Stomach (tissue), 9 donors: ENCODE data around the gene PLP1. TPM values are rescaled to one million over a fixed set of nuclear protein-coding genes. Genes with fewer than 3 reads are reported as not detected.

ENCODE experiments used
- DNase-seq, 2 donors: peaks; one replicate each; pipeline versions ENCODE4 v3.0.0 to v3.0.0-alpha.2; 2013 to 2019
- H3K27ac ChIP-seq, 5 donors: fragments of 200-600 bp in 4 of 5; sonication (generic) in 4 of 5; one replicate each; pipeline ENCODE4 v1.5.1; 2013 to 2019; ENCODE audit warnings: mild to moderate bottlenecking in 1 of 5, moderate library complexity in 1 of 5
- H3K27me3 ChIP-seq, 3 donors: fragments of 200-600 bp; sonication (generic); one replicate each; pipeline ENCODE4 v1.5.1; 2017 to 2019; ENCODE audit warnings: mixed run types in 1 of 3
- H3K36me3 ChIP-seq, 4 donors: fragments of 200-600 bp; sonication (generic); 1 replicate in 3 of 4; 2 replicates in 1 of 4; pipeline ENCODE4 v1.5.1; 2016 to 2019
- H3K4me1 ChIP-seq, 4 donors: fragments of 200-600 bp; sonication (generic); one replicate each; pipeline ENCODE4 v1.5.1; 2016 to 2019
- H3K4me3 ChIP-seq, 4 donors: fragments of 200-600 bp; sonication (generic) in 3 of 4; one replicate each; pipeline ENCODE4 v1.5.1; 2016 to 2019; ENCODE audit warnings: mild to moderate bottlenecking in 1 of 4
- H3K9me3 ChIP-seq, 4 donors: fragments of 200-600 bp; sonication (generic); one replicate each; pipeline ENCODE4 v1.5.1; 2016 to 2019
- CTCF ChIP-seq, 7 experiments: fragments of 450-650 bp in 4 of 7; fragments of 200-600 bp in 3 of 7; sonication (generic) in 3 of 7; IDR thresholded peaks; one replicate each; pipeline ENCODE4 v1.5.1; 2016 to 2019; ENCODE audit warnings: antibody characterized with exemption in 7 of 7, control low read depth in 2 of 7, mild to moderate bottlenecking in 1 of 7
- EP300 ChIP-seq: sonication (generic); formaldehyde crosslinking; IDR thresholded peaks from one replicate; pipeline ENCODE4 v1.6.1; 2017; ENCODE audit warnings: antibody characterized with exemption
- POLR2A ChIP-seq, 4 donors: fragments of 450-650 bp; IDR thresholded peaks; one replicate each; pipeline ENCODE4 v1.6.1; 2016; ENCODE audit warnings: antibody characterized with exemption in 4 of 4, control low read depth in 2 of 4, mild to moderate bottlenecking in 1 of 4, moderate library complexity in 1 of 4
- POLR2AphosphoS5 ChIP-seq, 3 donors: sonication (generic); formaldehyde crosslinking; IDR thresholded peaks; one replicate each; pipeline ENCODE4 v1.6.1; 2016; ENCODE audit warnings: antibody characterized with exemption in 3 of 3
- WGBS, 5 donors: extraction: QIAGEN DNeasy Blood & Tissue Kit in 3 of 5; methylation state at CpG; one replicate each; pipeline versions ENCODE4 v1.1.5 to v1.1.7; 2013 to 2018; 5-methylcytosine and 5-hydroxymethylcytosine counted together
- intact Hi-C: fragments of 100-400 bp; cut with DNase I; formaldehyde crosslinking; loops from one replicate; pipeline ENCODE4 v1.15.1; 2023; ENCODE audit warnings: low total_unique reads
- polyA plus RNA-seq, 3 donors: library from polyadenylated mRNA; stranded (reverse); fragments of 200-250 nt; gene quantifications; one replicate each; pipeline ENCODE4 v1.2.3, GENCODE V29; 2013
- total RNA-seq, 5 donors: library from RNA; depleted of rRNA; stranded (reverse); fragments of >200 nt; gene quantifications; one replicate each; pipeline versions ENCODE4 v1.1.0 to v1.2.3, GENCODE V29; 2014 to 2016
- donor health status: healthy with polysubstance abuse.
- donor health status: Bipolar disorder and iron deficiency.
- donor health status: healthy.

The PLP1 gene
- total and polyA plus RNA-seq, 8 donors = 2.2 to 36.9 (median 6.3) TPM

- H3K27me3 ChIP-seq = peaks cover 0 to 4% (median 0%) of the 10 kb centered on the region in 3 donors
- WGBS, 5 donors = 67 to 88% (median 82%) methylated on average over 1 of the region's 1 CpG
- no peaks in the 10 kb centered on the region for H3K9me3 ChIP-seq
- H3K4me1 ChIP-seq = no peaks in the 10 kb centered on the region
- no peaks in the 10 kb centered on the region for H3K36me3 ChIP-seq
- DNase-seq = no peak
- TF ChIP-seq POLR2A (IDR thresholded peaks at IDR 0.05) (no peak), EP300 (no peak), POLR2AphosphoS5 (IDR thresholded peaks at IDR 0.05) (no peak), CTCF (IDR thresholded peaks at IDR 0.05) (no peak)
- intact Hi-C loops = no loop called here
- H3K4me3 ChIP-seq = no peak overlapping the region
- H3K27ac ChIP-seq = no peak overlapping the region
These were observed 5.1 kb downstream of the PLP1 start for GRCh38 chrX:103781706-103782105.

GRCh38 chrX:103782640-103783039 lies 6.0 kb downstream of the PLP1 start:
- H3K27ac ChIP-seq = no peak overlapping the region
- peaks cover 0 to 10% (median 0%) of the 10 kb centered on the region in 3 donors for H3K27me3 ChIP-seq
- intact Hi-C loops = no loop called here
- WGBS, 5 donors = 54 to 81% (median 69%) methylated on average over 3 of the region's 3 CpGs; no CpG with 5 or more reads in 1 of the 5 donors
- no peaks in the 10 kb centered on the region for H3K36me3 ChIP-seq
- no peak overlapping the region for H3K4me3 ChIP-seq
- TF ChIP-seq CTCF (IDR thresholded peaks at IDR 0.05) (no peak), POLR2AphosphoS5 (IDR thresholded peaks at IDR 0.05) (no peak), POLR2A (IDR thresholded peaks at IDR 0.05) (no peak), EP300 (no peak)
- no peaks in the 10 kb centered on the region for H3K9me3 ChIP-seq
- H3K4me1 ChIP-seq = no peaks in the 10 kb centered on the region
- DNase-seq = no peak

GRCh38 chrX:103783196-103783595 lies 6.6 kb downstream of the PLP1 start:
- WGBS, 5 donors = 30 to 38% (median 36%) methylated on average over 3 of the region's 3 CpGs
- no peak overlapping the region for H3K27ac ChIP-seq
- TF ChIP-seq POLR2AphosphoS5 (IDR thresholded peaks at IDR 0.05) (no peak), EP300 (no peak), POLR2A (IDR thresholded peaks at IDR 0.05) (no peak), CTCF (IDR thresholded peaks at IDR 0.05) (no peak)

GRCh38 chrX:103783971-103784370 lies 7.3 kb downstream of the PLP1 start:
- H3K27me3 ChIP-seq = peaks cover 0 to 11% (median 0%) of the 10 kb centered on the region in 3 donors
- peak in 1 of 2 donors; percentile 52 for DNase-seq
- no peaks in the 10 kb centered on the region for H3K4me1 ChIP-seq
- no peaks in the 10 kb centered on the region for H3K9me3 ChIP-seq
- intact Hi-C loops = no loop called here
- no peak overlapping the region for H3K27ac ChIP-seq
- H3K36me3 ChIP-seq = no peaks in the 10 kb centered on the region
- H3K4me3 ChIP-seq = no peak overlapping the region
- TF ChIP-seq CTCF (IDR thresholded peaks at IDR 0.05) (no peak), EP300 (no peak), POLR2A (IDR thresholded peaks at IDR 0.05) (no peak), POLR2AphosphoS5 (IDR thresholded peaks at IDR 0.05) (peak in 1 of 3 donors; percentile 15)
- 45 to 78% (median 69%) methylated on average over 2 of the region's 2 CpGs for WGBS, 5 donors

More at GRCh38 chrX:103783196-103783595, 6.6 kb downstream of the PLP1 start:
- Histone ChIP-seq H3K36me3 (no peaks in the 10 kb centered on the region), H3K9me3 (no peaks in the 10 kb centered on the region), H3K4me3 (no peak overlapping the region), H3K27me3 (peaks cover 0 to 11% (median 0%) of the 10 kb centered on the region in 3 donors), H3K4me1 (no peaks in the 10 kb centered on the region)
- peak in 1 of 2 donors; percentile 70 for DNase-seq
- intact Hi-C loops = no loop called here
